ENCODE measurements around the gene RPL22. TPM values are rescaled to one million over a fixed set of nuclear protein-coding genes. Genes with fewer than 3 reads are reported as not detected.

Gene RPL22
- total and polyA plus RNA-seq, 2 of the 13 experiments (the other 11 are each of a cell fraction or from before 2014, with no cell fraction given) = 214 to 545 TPM

GRCh38 chr1:6245086-6245868 lies 45.9 kb upstream of the RPL22 start (continued):
- TF ChIP-seq ZNF407 (CRISPR knock-in tag; IDR thresholded peaks at IDR 0.05; ENCODE audit: not compliant biosample characterization) (peak; percentile 95), HNRNPK (IDR thresholded peaks at IDR 0.05; ENCODE audit: low read depth, low read length, poor library complexity, severe bottlenecking) (peak; percentile 99), POLR2AphosphoS2 (IDR thresholded peaks at IDR 0.05; ENCODE audit: low read depth, low read length) (no peak), GATAD1 (CRISPR knock-in tag; IDR thresholded peaks at IDR 0.05) (peak; percentile 82), ZSCAN30 (CRISPR knock-in tag; IDR thresholded peaks at IDR 0.05) (peak; percentile 93; the same call in 1 of the 2 replicates), TOE1 (CRISPR knock-in tag; IDR thresholded peaks at IDR 0.05) (peak; percentile 88; the same call in 1 of the 2 replicates), ZNF605 (CRISPR knock-in tag; IDR thresholded peaks at IDR 0.05) (peak; percentile 98), MXI1 (IDR thresholded peaks at IDR 0.05; ENCODE audit: borderline replicate concordance, low read depth, low read length) (peak; percentile 79; the same call in 1 of the 3 replicates), ZMAT3 (CRISPR knock-in tag; conservative IDR thresholded peaks at IDR 0.05) (peak; percentile 100), MLXIP (CRISPR knock-in tag; IDR thresholded peaks at IDR 0.05; ENCODE audit: borderline replicate concordance) (peak; percentile 97), CREBL2 (CRISPR knock-in tag; IDR thresholded peaks at IDR 0.05; ENCODE audit: borderline replicate concordance) (peak; percentile 98), ZNF552 (CRISPR knock-in tag; IDR thresholded peaks at IDR 0.05; ENCODE audit: borderline replicate concordance) (peak; percentile 81; the same call in 1 of the 2 replicates), ZNF263 (CRISPR knock-in tag; IDR thresholded peaks at IDR 0.05) (peak; percentile 89), SUZ12 (IDR thresholded peaks at IDR 0.05; ENCODE audit: low read depth, low read length) (no peak), PHF21A (CRISPR knock-in tag; IDR thresholded peaks at IDR 0.05) (peak; percentile 42; the same call in 1 of the 2 replicates)
